Keratinocyte (primary cell): ENCODE data around the gene CFL1. TPM values are rescaled to one million over a fixed set of nuclear protein-coding genes. Genes with fewer than 3 reads are reported as not detected.

Experiments
- DNase-seq: peaks from one replicate; pipeline ENCODE4 v3.0.0-alpha.2; 2011; ENCODE audit warnings: low read depth, missing footprints, low spot score
- FAIRE-seq: peaks from 2 replicates; lab custom pipeline; 2011; peaks lifted over from hg19 to GRCh38; lab: Jason Lieb, UNC
- H2AFZ ChIP-seq: 2 replicates; pipeline ENCODE4 v1.6.0; 2012; ENCODE audit warnings: low read length, control low read depth, inconsistent platforms; ENCODE audit not compliant: control insufficient read depth
- H3K27ac ChIP-seq: 2 replicates; pipeline ENCODE4 v1.5.1; 2011; ENCODE audit warnings: low read length; ENCODE audit not compliant: control insufficient read depth, insufficient read depth
- H3K27me3 ChIP-seq: 3 replicates; pipeline ENCODE4 v1.6.0; 2011; ENCODE audit warnings: low read length; ENCODE audit not compliant: control insufficient read depth, insufficient read depth; ENCODE audit errors: extremely low read depth
- H3K36me3 ChIP-seq, 2 experiments: 2 replicates in 1 of 2; 3 replicates in 1 of 2; pipeline ENCODE4 v1.5.1; 2011; ENCODE audit warnings: low read length in 2 of 2, mild to moderate bottlenecking in 1 of 2; ENCODE audit not compliant: control insufficient read depth in 2 of 2, insufficient read depth in 2 of 2; ENCODE audit errors: extremely low read depth in 1 of 2
- H3K4me1 ChIP-seq: 3 replicates; pipeline ENCODE4 v1.5.1; 2011; ENCODE audit warnings: low read length; ENCODE audit not compliant: control insufficient read depth, insufficient read depth; ENCODE audit errors: extremely low read depth
- H3K4me2 ChIP-seq: 3 replicates; pipeline ENCODE4 v1.6.0; 2011; ENCODE audit warnings: low read depth, low read length; ENCODE audit not compliant: control insufficient read depth, insufficient read depth; ENCODE audit errors: extremely low read depth
- H3K4me3 ChIP-seq, 3 experiments: fragments of 200-600 bp in 1 of 3; sonication (generic) in 1 of 3; 2 replicates in 2 of 3; 3 replicates in 1 of 3; pipeline ENCODE4 v1.5.1; 2011 to 2016; ENCODE audit warnings: low read length in 3 of 3, mild to moderate bottlenecking in 3 of 3, control low read depth in 2 of 3, inconsistent platforms in 1 of 3, low read depth in 1 of 3, mixed read lengths in 1 of 3, mixed run types in 1 of 3, moderate library complexity in 1 of 3; ENCODE audit not compliant: control insufficient read depth in 2 of 3, insufficient read depth in 2 of 3; ENCODE audit errors: extremely low read depth in 1 of 3
- H3K79me2 ChIP-seq: 2 replicates; pipeline ENCODE4 v1.6.0; 2012; ENCODE audit warnings: low read length; ENCODE audit not compliant: control insufficient read depth, insufficient read depth
- H3K9ac ChIP-seq: 3 replicates; pipeline ENCODE4 v1.6.0; 2011; ENCODE audit warnings: low read length; ENCODE audit not compliant: control insufficient read depth, insufficient read depth; ENCODE audit errors: extremely low read depth
- H3K9me1 ChIP-seq: 3 replicates; pipeline ENCODE4 v1.6.0; 2011; ENCODE audit warnings: low read length; ENCODE audit not compliant: control insufficient read depth, insufficient read depth; ENCODE audit errors: extremely low read depth
- H3K9me3 ChIP-seq: 2 replicates; pipeline ENCODE4 v1.5.1; 2012; ENCODE audit warnings: low read depth, low read length; ENCODE audit not compliant: control insufficient read depth
- H4K20me1 ChIP-seq: 3 replicates; pipeline ENCODE4 v1.6.0; 2011; ENCODE audit warnings: low read length; ENCODE audit not compliant: control insufficient read depth, insufficient read depth; ENCODE audit errors: extremely low read depth
- EZH2 ChIP-seq: IDR thresholded peaks from one replicate; pipeline ENCODE4 v1.6.1; 2012; ENCODE audit warnings: inconsistent platforms, mild to moderate bottlenecking, low read length, moderate library complexity
- dilution Hi-C: fragments of 300-500 bp; cut with MboI; formaldehyde crosslinking; loops from one replicate; pipeline ENCODE4 v1.7.0; 2020; ENCODE audit warnings: low sequenced_read_pairs; ENCODE audit not compliant: extremely low pct_ligation_motif_present
- polyA plus RNA-seq, 5 experiments: library from polyadenylated mRNA; depleted of rRNA in 3 of 5; stranded (reverse) in 3 of 5; stranded (forward) in 1 of 5; unstranded in 1 of 5; fragments of >200 nt; gene quantifications; 1 replicate in 1 of 5; 2 replicates in 3 of 5; 3 replicates in 1 of 5; pipeline versions ENCODE4 v1.2.1 to v1.2.3, GENCODE V29; 2011 to 2012; ENCODE audit warnings: missing spikeins in 2 of 5, low read depth in 1 of 5, low replicate concordance in 1 of 5
- TF ChIP-seq, protein P1 (sequence below), 3 experiments: IDR thresholded peaks in 1 of 3; conservative IDR thresholded peaks in 1 of 3; optimal IDR thresholded peaks in 1 of 3; 2 replicates in 2 of 3; 3 replicates in 1 of 3; pipeline versions ENCODE3 to v1.5.1; 2011; ENCODE audit warnings: low read length in 3 of 3, mild to moderate bottlenecking in 3 of 3, moderate library complexity in 2 of 3, control low read depth in 1 of 3, inconsistent platforms in 1 of 3; ENCODE audit not compliant: insufficient read depth in 2 of 3; ENCODE audit errors: extremely low read depth in 1 of 3

Gene CFL1
- polyA plus RNA-seq, 1 donor (not counting 4 experiments of a cell fraction or from before 2014, with no cell fraction given) = 1,236 TPM

DNA sequence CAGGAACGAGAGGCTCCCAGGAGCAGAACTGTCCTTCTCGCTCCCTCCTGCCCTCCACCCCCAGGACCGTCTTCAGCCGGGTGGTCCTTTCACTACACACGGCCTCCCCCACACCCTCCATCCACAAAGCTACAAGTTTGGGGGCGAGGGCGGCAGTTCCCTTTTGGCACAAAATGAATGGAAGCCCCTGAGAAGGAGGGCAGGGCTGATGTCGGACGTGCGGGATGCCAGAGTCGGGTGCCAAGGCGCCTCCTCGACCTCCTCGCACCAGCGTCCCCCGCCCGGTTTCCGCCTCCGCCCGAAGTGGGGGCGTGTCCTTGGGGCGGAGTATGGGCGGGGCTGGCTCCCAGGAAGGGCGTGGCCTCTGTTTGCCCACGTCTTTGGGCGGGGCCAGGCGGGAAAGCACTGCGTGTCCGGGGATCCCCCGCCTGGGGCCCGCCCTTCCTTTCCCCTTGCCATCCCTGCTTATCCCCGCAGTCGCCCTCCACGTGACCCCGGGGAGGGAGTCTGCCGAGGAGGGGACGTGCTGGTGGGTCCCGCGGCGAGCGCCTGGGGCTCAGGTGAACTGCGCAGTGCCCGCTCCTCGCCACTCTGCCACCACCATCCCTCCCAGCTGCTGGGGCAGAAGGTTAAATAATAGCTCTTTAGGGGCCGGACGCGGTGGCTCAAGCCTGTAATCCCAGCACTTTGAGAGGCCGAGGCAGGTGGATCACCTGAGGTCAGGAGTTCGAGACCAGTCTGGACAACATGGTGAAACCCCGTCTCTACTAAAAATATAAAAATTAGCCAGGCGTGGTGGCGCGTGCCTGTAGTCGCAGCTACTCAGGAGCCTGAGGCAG lies 15.6 kb upstream of the CFL1 start:
- no peaks in the 10 kb centered on the region for H3K36me3 ChIP-seq
- H4K20me1 ChIP-seq = no peaks in the 10 kb centered on the region
- H2AFZ ChIP-seq = peak overlapping the region; percentile 84
- H3K9me3 ChIP-seq = no peaks in the 10 kb centered on the region
- H3K9ac ChIP-seq = peak overlapping the region; percentile 72
- no peaks in the 10 kb centered on the region for H3K4me1 ChIP-seq
- no peak for DNase-seq
- peak overlapping the region; percentile 36 for H3K27ac ChIP-seq
- peak overlapping the region; percentile 89 for H3K4me2 ChIP-seq
- H3K4me3 ChIP-seq = peak overlapping the region; percentile 46 to 66 (median 66)
- TF ChIP-seq, protein P1, sequence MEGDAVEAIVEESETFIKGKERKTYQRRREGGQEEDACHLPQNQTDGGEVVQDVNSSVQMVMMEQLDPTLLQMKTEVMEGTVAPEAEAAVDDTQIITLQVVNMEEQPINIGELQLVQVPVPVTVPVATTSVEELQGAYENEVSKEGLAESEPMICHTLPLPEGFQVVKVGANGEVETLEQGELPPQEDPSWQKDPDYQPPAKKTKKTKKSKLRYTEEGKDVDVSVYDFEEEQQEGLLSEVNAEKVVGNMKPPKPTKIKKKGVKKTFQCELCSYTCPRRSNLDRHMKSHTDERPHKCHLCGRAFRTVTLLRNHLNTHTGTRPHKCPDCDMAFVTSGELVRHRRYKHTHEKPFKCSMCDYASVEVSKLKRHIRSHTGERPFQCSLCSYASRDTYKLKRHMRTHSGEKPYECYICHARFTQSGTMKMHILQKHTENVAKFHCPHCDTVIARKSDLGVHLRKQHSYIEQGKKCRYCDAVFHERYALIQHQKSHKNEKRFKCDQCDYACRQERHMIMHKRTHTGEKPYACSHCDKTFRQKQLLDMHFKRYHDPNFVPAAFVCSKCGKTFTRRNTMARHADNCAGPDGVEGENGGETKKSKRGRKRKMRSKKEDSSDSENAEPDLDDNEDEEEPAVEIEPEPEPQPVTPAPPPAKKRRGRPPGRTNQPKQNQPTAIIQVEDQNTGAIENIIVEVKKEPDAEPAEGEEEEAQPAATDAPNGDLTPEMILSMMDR (optimal IDR thresholded peaks at IDR 0.05 in 1 of 3, IDR thresholded peaks at IDR 0.05 in 1 of 3, conservative IDR thresholded peaks at IDR 0.05 in 1 of 3; ENCODE audit: extremely low read depth in 1 of 3, insufficient read depth in 2 of 3, low read length in 3 of 3) = no peak
- no peak for TF ChIP-seq EZH2
- no peaks in the 10 kb centered on the region for H3K79me2 ChIP-seq
- no peaks in the 10 kb centered on the region for H3K27me3 ChIP-seq
- H3K9me1 ChIP-seq = no peaks in the 10 kb centered on the region
- dilution Hi-C loops = no loop called here
- no peak for FAIRE-seq

DNA sequence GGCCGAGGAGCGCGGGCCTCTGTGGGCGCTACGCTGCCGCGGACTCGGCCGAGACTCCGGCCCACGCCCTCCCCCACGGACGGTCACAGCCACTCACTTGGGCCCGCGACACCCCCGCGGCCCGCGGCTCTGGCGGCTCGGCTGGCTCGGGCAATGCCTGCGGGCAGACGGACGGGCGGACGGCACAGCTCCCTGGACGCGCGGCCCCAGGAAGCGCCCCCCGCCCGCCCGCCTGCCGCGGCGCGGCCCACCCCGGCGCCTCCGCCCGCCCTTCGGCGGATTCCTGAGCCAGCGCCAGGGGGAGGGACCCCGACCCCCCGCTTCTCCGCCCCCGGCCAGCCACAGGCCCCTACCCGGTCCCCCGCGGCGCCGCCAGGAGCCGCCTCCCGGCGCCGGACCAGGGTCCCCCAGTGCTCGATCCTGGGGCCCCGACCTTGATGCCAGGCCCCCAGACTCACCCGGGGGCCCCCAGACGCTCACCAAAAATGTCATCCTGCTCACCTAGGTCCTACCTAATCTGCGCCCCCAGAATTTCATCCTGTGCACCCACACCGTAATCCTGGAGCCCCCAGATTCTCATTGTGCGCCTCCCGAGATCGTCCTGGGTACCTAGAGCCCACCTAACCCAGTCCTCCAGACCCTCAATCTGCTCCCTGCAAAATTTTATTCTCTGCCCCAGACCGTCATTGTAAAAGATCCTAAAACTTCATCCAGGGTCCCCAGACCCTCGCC lies 14.8 kb upstream of the CFL1 start, which contains the start of gene EFEMP2:
Gene EFEMP2 (minus strand): TSS at position 215 of the 732 bp plus-strand sequence. CDS start 446 bp downstream, outside the sequence.
- Histone ChIP-seq H3K36me3 (peaks cover 0 to 7% of the 10 kb centered on the region in 2 experiments), H3K4me3 (peak within 1 kb of the TSS; percentile 46 to 66 (median 66)), H3K9ac (peak within 1 kb of the TSS; percentile 72), H3K79me2 (no peaks in the 10 kb centered on the region), H2AFZ (peak within 1 kb of the TSS; percentile 84), H4K20me1 (no peaks in the 10 kb centered on the region), H3K9me3 (no peaks in the 10 kb centered on the region), H3K27ac (peak within 1 kb of the TSS; percentile 36), H3K4me1 (no peaks in the 10 kb centered on the region), H3K9me1 (no peaks in the 10 kb centered on the region), H3K4me2 (peak within 1 kb of the TSS; percentile 89), H3K27me3 (no peaks in the 10 kb centered on the region)
- FAIRE-seq (no peak), DNase-seq (no peak)
- dilution Hi-C loops = no loop called here
- no peak for TF ChIP-seq EZH2
- TF ChIP-seq, protein P1 (optimal IDR thresholded peaks at IDR 0.05 in 1 of 3, IDR thresholded peaks at IDR 0.05 in 1 of 3, conservative IDR thresholded peaks at IDR 0.05 in 1 of 3; ENCODE audit: extremely low read depth in 1 of 3, insufficient read depth in 2 of 3, low read length in 3 of 3) = no peak
